H1 (cell line): ENCODE data around the gene LRBA. TPM values are rescaled to one million over a fixed set of nuclear protein-coding genes. Genes with fewer than 3 reads are reported as not detected.
A peak's percentile ranks its signal among the peaks of the same experiment; 100 is the strongest.

ENCODE experiments used
- CTCF ChIA-PET: fragments of 300-600 bp; sonication (Branson Sonifier 250); formaldehyde crosslinking; loops from one replicate; lab custom pipeline; 2021; ENCODE audit not compliant: partially characterized antibody; lab: Charles Lee
- POLR2A ChIA-PET: fragments of 300-600 bp; sonication (Branson Sonifier 250); formaldehyde crosslinking; loops from one replicate; lab custom pipeline; 2021; ENCODE audit warnings: inconsistent platforms; ENCODE audit not compliant: partially characterized antibody; lab: Charles Lee
- DNase-seq, 2 experiments: peaks; one replicate each; pipeline versions ENCODE4 v3.0.0 to v3.0.0-alpha.2; 2010 to 2022; ENCODE audit warnings: low spot score in 2 of 2, low read depth in 1 of 2, mixed read lengths in 1 of 2
- FAIRE-seq: peaks from 2 replicates; lab custom pipeline; 2011; peaks lifted over from hg19 to GRCh38; lab: Jason Lieb, UNC
- H2AFZ ChIP-seq: 2 replicates; pipeline ENCODE4 v1.8.1; 2012; ENCODE audit warnings: low read length, inconsistent platforms
- H2AK5ac ChIP-seq: 2 replicates; pipeline ENCODE4 v1.6.1; 2013; ENCODE audit warnings: low read depth, low read length
- H2BK120ac ChIP-seq: replicated peaks from 2 replicates; pipeline ENCODE3; 2013; ENCODE audit warnings: low read depth, low read length, inconsistent platforms
- H2BK12ac ChIP-seq: 2 replicates; pipeline ENCODE4 v1.6.1; 2013; ENCODE audit warnings: low read depth, low read length
- H2BK15ac ChIP-seq: 2 replicates; pipeline ENCODE4 v1.6.1; 2013; ENCODE audit warnings: low read length
- H2BK20ac ChIP-seq: 2 replicates; pipeline ENCODE4 v1.6.1; 2013; ENCODE audit warnings: low read length
- H2BK5ac ChIP-seq: 2 replicates; pipeline ENCODE4 v1.6.1; 2013; ENCODE audit warnings: low read depth, low read length
- H3K14ac ChIP-seq: 2 replicates; pipeline ENCODE4 v1.6.1; 2013; ENCODE audit warnings: inconsistent platforms; ENCODE audit not compliant: insufficient read length
- H3K18ac ChIP-seq: 2 replicates; pipeline ENCODE4 v1.6.1; 2013; ENCODE audit warnings: low read length; ENCODE audit errors: extremely low read depth
- H3K23ac ChIP-seq: 2 replicates; pipeline ENCODE4 v1.6.1; 2013; ENCODE audit warnings: inconsistent platforms; ENCODE audit not compliant: insufficient read length
- H3K23me2 ChIP-seq: 2 replicates; pipeline ENCODE4 v1.6.1; 2013; ENCODE audit warnings: low read depth, low read length
- H3K27ac ChIP-seq: 2 replicates; pipeline ENCODE4 v1.6.1; 2011; ENCODE audit warnings: low read depth, low read length, inconsistent platforms
- H3K27me3 ChIP-seq, 4 experiments: replicated peaks in 1 of 4; 1 replicate in 1 of 4; 2 replicates in 3 of 4; pipeline versions ENCODE4 v1.6.1 to v1.8.1; 2011 to 2013; ENCODE audit warnings: low read length in 3 of 4, mild to moderate bottlenecking in 3 of 4, inconsistent platforms in 2 of 4, mixed read lengths in 2 of 4, moderate library complexity in 1 of 4; ENCODE audit not compliant: control insufficient read depth in 3 of 4, insufficient read depth in 3 of 4; ENCODE audit errors: extremely low read depth in 1 of 4
- H3K36me3 ChIP-seq, 4 experiments: 2 replicates each; pipeline versions ENCODE4 v1.6.1 to v1.8.1; 2011 to 2013; ENCODE audit warnings: mild to moderate bottlenecking in 4 of 4, low read length in 3 of 4, moderate library complexity in 2 of 4, control low read depth in 1 of 4, inconsistent platforms in 1 of 4; ENCODE audit not compliant: insufficient read depth in 4 of 4, control insufficient read depth in 2 of 4
- H3K4ac ChIP-seq: replicated peaks from 2 replicates; pipeline ENCODE3; 2013; ENCODE audit warnings: low read length, low read depth, mixed read lengths, inconsistent platforms; ENCODE audit not compliant: insufficient read length
- H3K4me1 ChIP-seq, 4 experiments: replicated peaks in 1 of 4; 1 replicate in 1 of 4; 2 replicates in 3 of 4; pipeline versions ENCODE4 v1.6.1 to v1.8.1; 2011 to 2013; ENCODE audit warnings: low read length in 3 of 4, inconsistent platforms in 2 of 4, mixed read lengths in 1 of 4; ENCODE audit not compliant: insufficient read depth in 4 of 4, control insufficient read depth in 3 of 4
- H3K4me2 ChIP-seq, 2 experiments: 2 replicates each; pipeline versions ENCODE4 v1.6.1 to v1.8.1; 2011 to 2013; ENCODE audit warnings: low read depth in 2 of 2, low read length in 2 of 2, control low read depth in 1 of 2, inconsistent platforms in 1 of 2, mild to moderate bottlenecking in 1 of 2; ENCODE audit not compliant: insufficient read depth in 1 of 2
- H3K4me3 ChIP-seq, 4 experiments: fragments of 200-600, 300-600 bp in 1 of 4; sonication (generic), shearing (Covaris generic), sonication (Bioruptor Twin) in 1 of 4; 2 replicates each; pipeline versions ENCODE4 v1.5.1 to v1.8.1; 2011 to 2016; ENCODE audit warnings: low read length in 4 of 4, low read depth in 3 of 4, control low read depth in 2 of 4, inconsistent platforms in 2 of 4, mild to moderate bottlenecking in 2 of 4, mixed read lengths in 1 of 4, moderate library complexity in 1 of 4; ENCODE audit not compliant: insufficient read depth in 2 of 4; ENCODE audit errors: extremely low read depth in 1 of 4
- H3K56ac ChIP-seq: replicated peaks from 2 replicates; pipeline ENCODE3; 2013; ENCODE audit warnings: low read depth, mild to moderate bottlenecking, mixed read lengths, low read length, inconsistent platforms; ENCODE audit not compliant: insufficient read length
- H3K79me1 ChIP-seq: 2 replicates; pipeline ENCODE4 v1.6.1; 2013; ENCODE audit warnings: low read depth, low read length, control low read depth
- H3K79me2 ChIP-seq, 2 experiments: 2 replicates each; pipeline versions ENCODE4 v1.6.1 to v1.8.1; 2012 to 2013; ENCODE audit warnings: low read length in 2 of 2, mild to moderate bottlenecking in 2 of 2, inconsistent platforms in 1 of 2; ENCODE audit not compliant: insufficient read depth in 2 of 2, control insufficient read depth in 1 of 2
- H3K9ac ChIP-seq, 4 experiments: replicated peaks in 1 of 4; 1 replicate in 1 of 4; 2 replicates in 3 of 4; pipeline versions ENCODE4 v1.6.1 to v1.8.1; 2011 to 2013; ENCODE audit warnings: low read depth in 3 of 4, low read length in 3 of 4, control low read depth in 2 of 4, mild to moderate bottlenecking in 2 of 4, moderate library complexity in 2 of 4, inconsistent platforms in 1 of 4; ENCODE audit errors: extremely low read depth in 1 of 4
- H3K9me3 ChIP-seq, 2 experiments: 2 replicates each; pipeline versions ENCODE4 v1.6.1 to v1.8.1; 2012 to 2013; ENCODE audit warnings: mild to moderate bottlenecking in 2 of 2, moderate library complexity in 2 of 2, control low read depth in 1 of 2, inconsistent platforms in 1 of 2, low read depth in 1 of 2, low read length in 1 of 2, mixed read lengths in 1 of 2; ENCODE audit not compliant: insufficient read depth in 2 of 2
- H4K20me1 ChIP-seq, 2 experiments: replicated peaks in 1 of 2; 2 replicates each; pipeline versions ENCODE3 to v1.8.1; 2011 to 2013; ENCODE audit warnings: inconsistent platforms in 2 of 2, low read length in 2 of 2, mild to moderate bottlenecking in 1 of 2; ENCODE audit not compliant: insufficient read depth in 2 of 2, control insufficient read depth in 1 of 2
- H4K5ac ChIP-seq: 2 replicates; pipeline ENCODE4 v1.6.1; 2013; ENCODE audit warnings: low read length, low read depth, mixed read lengths, inconsistent platforms; ENCODE audit not compliant: insufficient read length
- H4K8ac ChIP-seq: 2 replicates; pipeline ENCODE4 v1.8.0; 2013; ENCODE audit warnings: mild to moderate bottlenecking, moderate library complexity, low read length, inconsistent platforms; ENCODE audit not compliant: insufficient read depth; ENCODE audit errors: extremely low read depth
- H4K91ac ChIP-seq: replicated peaks from 2 replicates; pipeline ENCODE3; 2013; ENCODE audit warnings: low read length, mixed read lengths, inconsistent platforms; ENCODE audit not compliant: insufficient read length
- CTCF ChIP-seq, 3 experiments: IDR thresholded peaks; 1 replicate in 2 of 3; 2 replicates in 1 of 3; pipeline versions ENCODE4 v1.5.1 to v1.6.1; 2011; ENCODE audit warnings: low read length in 3 of 3, mild to moderate bottlenecking in 3 of 3, inconsistent platforms in 2 of 3, low read depth in 1 of 3, moderate library complexity in 1 of 3; ENCODE audit not compliant: insufficient read depth in 1 of 3; ENCODE audit errors: control extremely low read depth in 1 of 3
- GABPA ChIP-seq: IDR thresholded peaks from 2 replicates; pipeline ENCODE4 v1.6.1; 2011; ENCODE audit warnings: mild to moderate bottlenecking, low read length, moderate library complexity, borderline replicate concordance; ENCODE audit not compliant: insufficient read depth
- HDAC6 ChIP-seq: IDR thresholded peaks from one replicate; pipeline ENCODE4 v1.7.1; 2012; ENCODE audit warnings: low read depth, mild to moderate bottlenecking, inconsistent platforms, low read length, moderate library complexity
- RAD21 ChIP-seq, 2 experiments: IDR thresholded peaks in 1 of 2; conservative IDR thresholded peaks in 1 of 2; 2 replicates each; pipeline ENCODE4 v1.6.1; 2011; ENCODE audit warnings: low read depth in 2 of 2, low read length in 2 of 2, improper control_type of control experiment in 1 of 2, inconsistent platforms in 1 of 2, mild to moderate bottlenecking in 1 of 2, moderate library complexity in 1 of 2
- TAF1 ChIP-seq: IDR thresholded peaks from 2 replicates; pipeline ENCODE4 v1.6.1; 2011; ENCODE audit warnings: mild to moderate bottlenecking, low read depth, low read length
- WGBS, 2 experiments: shearing (Covaris generic) in 1 of 2; methylation state at CpG; one replicate each; pipeline versions ENCODE4 v1.1.6 to v1.1.7; 2013 to 2015; ENCODE audit warnings: low lambda C conversion rate in 2 of 2, mixed read lengths in 2 of 2, inconsistent platforms in 1 of 2, low coverage in 1 of 2, missing lambda C conversion rate in 1 of 2; ENCODE audit not compliant: insufficient replicate concordance in 2 of 2, insufficient coverage in 1 of 2, insufficient read length in 1 of 2; ENCODE audit errors: extremely low coverage in 1 of 2, missing lambda C conversion rate in 1 of 2; 5-methylcytosine and 5-hydroxymethylcytosine counted together
- polyA plus RNA-seq, 7 experiments: library from polyadenylated mRNA; depleted of rRNA in 3 of 7; stranded (reverse) in 5 of 7; unstranded in 2 of 7; fragments of >200 nt in 5 of 7; fragments of 200-250 nt in 2 of 7; gene quantifications; 1 replicate in 5 of 7; 2 replicates in 1 of 7; 4 replicates in 1 of 7; pipeline versions ENCODE4 v1.2.1 to v1.2.3, GENCODE V29; 2011 to 2013; ENCODE audit warnings: missing spikeins in 2 of 7, mixed read lengths in 2 of 7
- total RNA-seq: library from RNA; stranded (reverse); fragmentation: NEBNext Ultra II Directional; extraction: Animal tissue kit (Norgen Biotek cat#: 25700); gene quantifications from 2 replicates; pipeline ENCODE4 v1.2.1, GENCODE V29; 2021

LRBA gene
- total and polyA plus RNA-seq, 2 of the 8 experiments (the other 6 are each of a cell fraction or from before 2014, with no cell fraction given), result 54.6 to 83.2 TPM

- no peak overlapping the region for H3K4ac ChIP-seq
- H3K27ac ChIP-seq, result no peak overlapping the region
- H3K9me3 ChIP-seq, result peaks cover 39 to 40% of the 10 kb centered on the region in 2 experiments
- no peak overlapping the region for H4K8ac ChIP-seq
- POLR2A ChIA-PET, result interaction anchor here (0.7 kb wide), 1 partner anchor 10 kb away, joined by 3 read pairs; no protein-coding TSS in a partner anchor
- no peak overlapping the region for H2BK5ac ChIP-seq
- 73% methylated on average over 2 of the region's 2 CpGs; no CpG with 5 or more reads in 1 of the 2 experiments for WGBS, 2 experiments
- no peak overlapping the region for H3K23ac ChIP-seq
- H3K9ac ChIP-seq, result no peak overlapping the region
- no peaks in the 10 kb centered on the region for H3K4me1 ChIP-seq
- H3K4me2 ChIP-seq, result no peak overlapping the region
- H3K79me1 ChIP-seq, result no peaks in the 10 kb centered on the region; the same call in 1 of the 2 replicates
- no peak overlapping the region for H3K18ac ChIP-seq
- H2BK120ac ChIP-seq, result no peak overlapping the region
- H3K23me2 ChIP-seq, result no peaks in the 10 kb centered on the region
- H3K79me2 ChIP-seq, result peaks cover 0 to 71% of the 10 kb centered on the region in 2 experiments; a peak in 3 of 4 replicates
- H2AK5ac ChIP-seq, result no peak overlapping the region
- H4K20me1 ChIP-seq, result no peaks in the 10 kb centered on the region
- no peaks in the 10 kb centered on the region for H3K27me3 ChIP-seq
- H4K91ac ChIP-seq, result no peak overlapping the region
- H2BK12ac ChIP-seq, result no peak overlapping the region
- H3K14ac ChIP-seq, result no peak overlapping the region
- TF ChIP-seq TAF1 (no peak), HDAC6 (no peak), GABPA (no peak), CTCF (IDR thresholded peaks at IDR 0.05; ENCODE audit: control extremely low read depth in 1 of 3, insufficient read depth in 1 of 3, low read depth in 1 of 3, low read length in 3 of 3) (peak in 2 of 3 experiments; percentile 48 to 64; a peak in 3 of 4 replicates), RAD21 (IDR thresholded peaks at IDR 0.05 in 1 of 2, conservative IDR thresholded peaks at IDR 0.05 in 1 of 2; ENCODE audit: low read depth in 2 of 2, low read length in 2 of 2) (peak; percentile 52 to 57)
- no peak overlapping the region for H2BK20ac ChIP-seq
- CTCF ChIA-PET, result interaction anchor here (0.7 to 4.1 kb wide), 14 partner anchors 8 to 152 kb away, joined by 3 to 35 read pairs (median 4); no protein-coding TSS in a partner anchor
- H4K5ac ChIP-seq, result no peak overlapping the region
- H2AFZ ChIP-seq, result no peak overlapping the region
- peaks cover 0 to 26% (median 4%) of the 10 kb centered on the region in 4 experiments; a peak in 3 of 8 replicates for H3K36me3 ChIP-seq
- H2BK15ac ChIP-seq, result no peak overlapping the region
- DNase-seq (no peak), FAIRE-seq (peak; percentile 57)
- H3K56ac ChIP-seq, result no peak overlapping the region
- no peak overlapping the region for H3K4me3 ChIP-seq
These were observed 55.0 kb downstream of the LRBA start for GRCh38 chr4:150960079-150960478.
